LNCaP clone FGC (cell line): ENCODE measurements around the gene TIMP1.

ENCODE experiments used
- DNase-seq: peaks from one replicate; pipeline ENCODE4 v3.0.0-alpha.2; 2011; ENCODE audit warnings: low read depth
- H3K4me3 ChIP-seq: 2 replicates; pipeline ENCODE4 v1.5.1; 2011; ENCODE audit warnings: mild to moderate bottlenecking, low read depth, low read length, control low read depth
- CTCF ChIP-seq: IDR thresholded peaks from 2 replicates; pipeline ENCODE4 v1.5.1; 2012; ENCODE audit warnings: mild to moderate bottlenecking; ENCODE audit not compliant: control insufficient read depth, insufficient read depth; ENCODE audit errors: extremely low read depth

The TIMP1 gene

DNA sequence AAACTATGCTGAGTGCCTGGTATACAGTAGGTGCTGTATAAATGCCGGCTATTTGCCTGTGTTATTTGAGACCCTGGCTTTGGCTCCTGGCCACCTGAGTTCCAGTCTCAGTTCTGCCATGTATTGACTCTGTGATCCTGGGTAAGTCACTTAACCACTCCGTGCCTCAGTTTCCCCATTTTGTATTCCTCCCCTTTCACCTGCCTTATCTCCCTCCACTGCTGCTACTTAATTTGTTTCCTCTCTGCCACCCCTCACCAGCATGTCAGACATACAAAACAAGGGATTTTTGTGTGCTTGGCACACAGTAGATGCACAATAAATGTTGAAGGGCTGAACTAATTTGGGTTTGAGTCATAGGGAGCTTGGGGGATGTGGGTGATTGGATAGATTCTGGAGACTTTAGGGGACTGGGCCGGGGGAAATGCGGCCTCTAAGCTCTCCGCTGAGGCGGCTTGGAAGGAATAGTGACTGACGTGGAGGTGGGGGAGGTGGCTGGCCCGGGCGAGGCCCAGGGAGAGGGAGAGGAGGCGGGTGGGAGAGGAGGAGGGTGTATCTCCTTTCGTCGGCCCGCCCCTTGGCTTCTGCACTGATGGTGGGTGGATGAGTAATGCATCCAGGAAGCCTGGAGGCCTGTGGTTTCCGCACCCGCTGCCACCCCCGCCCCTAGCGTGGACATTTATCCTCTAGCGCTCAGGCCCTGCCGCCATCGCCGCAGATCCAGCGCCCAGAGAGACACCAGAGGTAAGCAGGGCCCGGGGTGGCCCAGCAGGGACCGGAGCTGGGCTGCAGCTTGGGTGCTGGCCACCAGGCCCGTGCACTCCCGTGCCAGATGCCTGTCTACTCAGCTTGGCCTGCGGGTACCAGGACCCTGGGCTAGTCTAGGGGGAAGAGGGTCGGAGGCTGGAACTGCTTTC lies at the start of gene TIMP1:
Gene TIMP1, plus strand, starts transcription at position 706 of the 917 bp plus-strand sequence. CDS start 980 bp downstream, outside the sequence.
- TF ChIP-seq CTCF, result no peak
- no peak within 1 kb of the TSS for H3K4me3 ChIP-seq
- DNase-seq, result no peak

- TF ChIP-seq CTCF, result no peak
- no peak overlapping the region for H3K4me3 ChIP-seq
- no peak for DNase-seq
These were observed 42.4 kb upstream of the TIMP1 start for GRCh38 chrX:47539860-47540259.

- DNase-seq, result peak; percentile 80
- H3K4me3 ChIP-seq, result no peak overlapping the region
- peak; percentile 55 for TF ChIP-seq CTCF
These were observed 41.3 kb upstream of the TIMP1 start for GRCh38 chrX:47540754-47541538.

DNA sequence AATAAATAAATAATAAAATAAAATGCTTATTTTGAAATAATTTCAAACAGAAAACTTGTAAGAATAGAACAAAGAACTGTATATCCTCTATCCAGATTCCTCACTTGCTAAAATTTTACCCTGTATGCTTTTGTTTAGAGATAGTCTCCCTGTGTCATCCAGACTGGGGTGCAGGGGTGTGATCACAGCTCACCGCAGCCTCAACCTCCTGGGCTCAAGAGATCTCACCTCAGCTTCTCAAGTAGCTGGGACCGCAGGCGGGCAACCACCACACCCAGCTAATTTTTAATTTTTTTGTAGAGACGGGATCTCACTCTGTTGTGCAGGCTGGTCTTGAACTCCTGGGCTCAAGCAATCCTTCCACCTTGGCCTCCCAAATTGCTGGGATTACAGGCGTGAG lies 38.7 kb upstream of the TIMP1 start:
- no peak for TF ChIP-seq CTCF
- DNase-seq, result no peak
- H3K4me3 ChIP-seq, result no peak overlapping the region

GRCh38 chrX:47556045-47556623 lies 26.1 kb upstream of the TIMP1 start:
- TF ChIP-seq CTCF, result no peak
- DNase-seq, result no peak
- no peak overlapping the region for H3K4me3 ChIP-seq

- DNase-seq, result no peak
- no peak for TF ChIP-seq CTCF
- no peak overlapping the region for H3K4me3 ChIP-seq
These were observed 23.8 kb upstream of the TIMP1 start for GRCh38 chrX:47558436-47558835.
